Adipocyte (in vitro differentiated cells): ENCODE data around the gene CCDC60.

Experiments used
- DNase-seq: peaks from one replicate; pipeline ENCODE4 v3.0.0-alpha.2; 2015; ENCODE audit warnings: low read depth
- H3K27me3 ChIP-seq: replicated peaks from 2 replicates; pipeline ENCODE4 v1.7.0; 2013; ENCODE audit warnings: mild to moderate bottlenecking, low read length, moderate library complexity; ENCODE audit not compliant: control insufficient read depth, insufficient read depth
- H3K36me3 ChIP-seq: 2 replicates; pipeline ENCODE4 v1.7.0; 2013; ENCODE audit warnings: low read length, mild to moderate bottlenecking, moderate library complexity; ENCODE audit not compliant: control insufficient read depth, insufficient read depth, severe bottlenecking
- H3K4me1 ChIP-seq: 2 replicates; pipeline ENCODE4 v1.7.0; 2013; ENCODE audit warnings: mild to moderate bottlenecking, low read length, moderate library complexity; ENCODE audit not compliant: control insufficient read depth, insufficient read depth
- H3K4me3 ChIP-seq: 2 replicates; pipeline ENCODE4 v1.7.0; 2013; ENCODE audit warnings: mild to moderate bottlenecking, low read length, moderate library complexity
- H3K9ac ChIP-seq: 2 replicates; pipeline ENCODE4 v1.7.0; 2013; ENCODE audit warnings: mild to moderate bottlenecking, low read length, moderate library complexity
- H3K9me3 ChIP-seq: 2 replicates; pipeline ENCODE4 v1.7.0; 2013; ENCODE audit warnings: mild to moderate bottlenecking, low read length, moderate library complexity; ENCODE audit not compliant: control insufficient read depth

Gene CCDC60

GRCh38 chr12:119448611-119449131, 114.1 kb downstream of the CCDC60 start:
- H3K36me3 ChIP-seq: no peaks in the 10 kb centered on the region
- DNase-seq: no peak
- no peaks in the 10 kb centered on the region for H3K4me1 ChIP-seq
- no peak overlapping the region for H3K4me3 ChIP-seq
- H3K9ac ChIP-seq: no peak overlapping the region
- peaks cover 5% of the 10 kb centered on the region for H3K27me3 ChIP-seq
- H3K9me3 ChIP-seq: no peaks in the 10 kb centered on the region

- no peaks in the 10 kb centered on the region for H3K4me1 ChIP-seq
- no peak for DNase-seq
- no peaks in the 10 kb centered on the region for H3K27me3 ChIP-seq
- H3K9me3 ChIP-seq: no peaks in the 10 kb centered on the region
- no peak overlapping the region for H3K9ac ChIP-seq
- H3K36me3 ChIP-seq: no peaks in the 10 kb centered on the region
- H3K4me3 ChIP-seq: no peak overlapping the region
Measured at GRCh38 chr12:119450771-119451170, 116.2 kb downstream of the CCDC60 start.

- Histone ChIP-seq H3K4me3 (no peak overlapping the region), H3K27me3 (no peaks in the 10 kb centered on the region), H3K9me3 (peaks cover 5% of the 10 kb centered on the region), H3K36me3 (no peaks in the 10 kb centered on the region), H3K4me1 (no peaks in the 10 kb centered on the region), H3K9ac (no peak overlapping the region)
- DNase-seq: no peak
Measured at GRCh38 chr12:119456824-119457223, 122.3 kb downstream of the CCDC60 start.

- no peak for DNase-seq
- Histone ChIP-seq H3K4me1 (no peaks in the 10 kb centered on the region), H3K9ac (no peak overlapping the region), H3K27me3 (no peaks in the 10 kb centered on the region), H3K9me3 (peaks cover 5% of the 10 kb centered on the region), H3K4me3 (no peak overlapping the region), H3K36me3 (no peaks in the 10 kb centered on the region)
Measured at GRCh38 chr12:119457271-119457670, 122.7 kb downstream of the CCDC60 start.

GRCh38 chr12:119459481-119459880, 125.0 kb downstream of the CCDC60 start:
- Histone ChIP-seq H3K27me3 (no peaks in the 10 kb centered on the region), H3K4me1 (no peaks in the 10 kb centered on the region), H3K36me3 (no peaks in the 10 kb centered on the region), H3K9me3 (peaks cover 5% of the 10 kb centered on the region), H3K9ac (no peak overlapping the region), H3K4me3 (no peak overlapping the region)
- DNase-seq: no peak

- DNase-seq: no peak
- Histone ChIP-seq H3K4me1 (no peaks in the 10 kb centered on the region), H3K9ac (no peak overlapping the region), H3K36me3 (no peaks in the 10 kb centered on the region), H3K9me3 (peaks cover 5% of the 10 kb centered on the region), H3K27me3 (no peaks in the 10 kb centered on the region), H3K4me3 (no peak overlapping the region)
Measured at GRCh38 chr12:119460876-119461275, 126.3 kb downstream of the CCDC60 start.

GRCh38 chr12:119461636-119462214, 127.2 kb downstream of the CCDC60 start:
- Histone ChIP-seq H3K4me1 (no peaks in the 10 kb centered on the region), H3K27me3 (no peaks in the 10 kb centered on the region), H3K36me3 (no peaks in the 10 kb centered on the region), H3K9me3 (peaks cover 5% of the 10 kb centered on the region), H3K4me3 (no peak overlapping the region), H3K9ac (no peak overlapping the region)
- DNase-seq: no peak

- Histone ChIP-seq H3K9me3 (peaks cover 5% of the 10 kb centered on the region), H3K9ac (no peak overlapping the region), H3K4me3 (no peak overlapping the region), H3K4me1 (no peaks in the 10 kb centered on the region), H3K36me3 (no peaks in the 10 kb centered on the region), H3K27me3 (no peaks in the 10 kb centered on the region)
- DNase-seq: no peak
Measured at GRCh38 chr12:119463211-119463926, 128.8 kb downstream of the CCDC60 start.

- no peaks in the 10 kb centered on the region for H3K9me3 ChIP-seq
- H3K27me3 ChIP-seq: no peaks in the 10 kb centered on the region
- no peak overlapping the region for H3K9ac ChIP-seq
- H3K4me1 ChIP-seq: no peaks in the 10 kb centered on the region
- H3K4me3 ChIP-seq: no peak overlapping the region
- no peaks in the 10 kb centered on the region for H3K36me3 ChIP-seq
- no peak for DNase-seq
Measured at GRCh38 chr12:119468296-119468695, 133.8 kb downstream of the CCDC60 start.

- DNase-seq: no peak
- Histone ChIP-seq H3K27me3 (no peaks in the 10 kb centered on the region), H3K9me3 (peaks cover 3% of the 10 kb centered on the region), H3K4me1 (no peaks in the 10 kb centered on the region), H3K9ac (no peak overlapping the region), H3K4me3 (no peak overlapping the region), H3K36me3 (no peaks in the 10 kb centered on the region)
Measured at GRCh38 chr12:119475650-119476049, 141.1 kb downstream of the CCDC60 start.

GRCh38 chr12:119476951-119477350, 142.4 kb downstream of the CCDC60 start:
- H3K9ac ChIP-seq: no peak overlapping the region

More at GRCh38 chr12:119476951-119477350, 142.4 kb downstream of the CCDC60 start:
- Histone ChIP-seq H3K9me3 (peaks cover 3% of the 10 kb centered on the region), H3K4me3 (no peak overlapping the region), H3K27me3 (no peaks in the 10 kb centered on the region), H3K36me3 (no peaks in the 10 kb centered on the region), H3K4me1 (no peaks in the 10 kb centered on the region)
- no peak for DNase-seq
